Mucosa of rectum (tissue), 2 donors: Measurements from ENCODE around the gene RARG.
A peak's percentile ranks its signal among the peaks of the same experiment; 100 is the strongest.

Source experiments
- H3K27ac ChIP-seq, 2 donors: one replicate each; pipeline ENCODE4 v1.7.0; 2013; ENCODE audit warnings: inconsistent platforms in 2 of 2, low read depth in 2 of 2, low read length in 2 of 2
- H3K27me3 ChIP-seq, 2 donors: one replicate each; pipeline ENCODE4 v1.7.0; 2013; ENCODE audit warnings: low read length in 2 of 2; ENCODE audit not compliant: control insufficient read depth in 2 of 2, insufficient read depth in 2 of 2
- H3K36me3 ChIP-seq, 2 donors: one replicate each; pipeline ENCODE4 v1.7.0; 2013; ENCODE audit warnings: low read length in 2 of 2; ENCODE audit not compliant: control insufficient read depth in 2 of 2, insufficient read depth in 2 of 2
- H3K4me1 ChIP-seq, 2 donors: one replicate each; pipeline ENCODE4 v1.7.0; 2013; ENCODE audit warnings: low read length in 2 of 2, mild to moderate bottlenecking in 1 of 2; ENCODE audit not compliant: control insufficient read depth in 2 of 2, insufficient read depth in 2 of 2
- H3K4me3 ChIP-seq, 2 donors: one replicate each; pipeline ENCODE4 v1.7.0; 2013; ENCODE audit warnings: low read length in 2 of 2
- H3K9ac ChIP-seq, 2 donors: one replicate each; pipeline ENCODE4 v1.7.0; 2013; ENCODE audit warnings: low read length in 2 of 2, low read depth in 1 of 2, mild to moderate bottlenecking in 1 of 2
- H3K9me3 ChIP-seq, 2 donors: one replicate each; pipeline ENCODE4 v1.7.0; 2013; ENCODE audit warnings: low read length in 2 of 2; ENCODE audit not compliant: control insufficient read depth in 2 of 2
- donor health status: healthy.
- donor health status: Normal muscosa, but diverticular disease.

The RARG gene

DNA sequence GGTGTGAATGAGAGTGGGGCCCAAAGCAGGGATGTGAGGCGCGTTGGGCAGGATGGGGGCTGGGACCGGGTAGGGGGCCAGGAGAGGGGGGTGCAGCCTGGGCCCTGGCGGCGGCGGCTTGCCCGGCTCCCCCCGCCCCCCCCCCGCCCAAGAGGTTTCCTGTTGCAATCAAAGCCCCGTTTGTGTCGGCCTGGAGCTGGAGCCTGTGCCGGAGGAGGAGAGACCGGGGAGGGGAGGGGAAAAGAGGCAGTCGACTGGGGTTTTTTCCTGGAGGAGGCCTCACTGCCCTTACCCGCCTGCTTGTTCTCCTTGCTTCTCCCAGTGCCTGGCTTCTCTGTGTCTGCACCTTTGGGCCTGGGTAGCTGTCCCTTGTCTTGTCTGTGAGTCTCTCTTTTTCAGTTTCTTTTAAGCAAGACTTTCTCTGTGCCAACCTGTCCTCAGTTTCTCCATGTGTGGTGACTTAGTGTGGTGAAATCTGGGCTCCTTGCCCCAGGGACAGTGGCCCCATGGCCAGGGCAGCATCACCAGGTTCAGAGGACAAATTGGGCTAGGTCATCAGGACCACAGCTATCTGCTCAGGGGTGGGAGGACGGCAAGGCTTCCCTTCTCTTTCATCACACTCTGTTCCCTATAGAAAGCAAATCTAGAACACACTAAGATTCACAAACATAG, 8.5 kb downstream of the RARG start:
- H3K9me3 ChIP-seq: no peaks in the 10 kb centered on the region
- peak overlapping the region in 1 of 2 donors; percentile 15 for H3K9ac ChIP-seq

DNA sequence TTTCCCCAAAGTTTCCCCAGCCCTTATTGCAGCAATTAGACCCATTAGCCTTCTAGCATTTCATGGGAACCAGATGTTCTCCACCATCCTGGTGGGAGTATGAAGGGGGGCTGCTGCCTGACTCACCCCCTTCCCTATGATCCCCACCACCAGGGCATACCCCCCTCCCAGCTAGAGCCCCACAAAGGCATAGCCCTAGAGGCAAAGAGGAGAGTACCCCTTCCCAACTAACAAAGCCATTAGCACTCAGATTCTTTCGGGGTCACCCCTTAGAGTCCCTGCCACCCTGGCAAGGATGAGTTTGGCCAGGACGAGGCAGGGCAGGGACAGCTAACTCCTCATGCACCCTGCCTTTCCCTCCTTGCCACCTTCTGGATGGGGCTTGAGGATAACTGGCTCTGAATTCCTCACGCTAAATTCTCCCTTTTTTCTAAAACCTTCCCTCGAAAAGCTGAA, 9.2 kb downstream of the RARG start:
- Histone ChIP-seq H3K9ac (peak overlapping the region in 1 of 2 donors; percentile 19), H3K9me3 (no peaks in the 10 kb centered on the region), H3K36me3 (peaks cover 0 to 2% of the 10 kb centered on the region in 2 donors), H3K27me3 (no peaks in the 10 kb centered on the region), H3K4me3 (no peak overlapping the region), H3K4me1 (peaks cover 45 to 48% of the 10 kb centered on the region in 2 donors), H3K27ac (peak overlapping the region; percentile 99 to 100)

More for the DNA sequence above, 8.5 kb downstream of the RARG start:
- Histone ChIP-seq H3K27ac (peak overlapping the region; percentile 99 to 100), H3K27me3 (no peaks in the 10 kb centered on the region), H3K4me1 (peaks cover 38 to 41% of the 10 kb centered on the region in 2 donors), H3K4me3 (peak overlapping the region in 1 of 2 donors; percentile 20), H3K36me3 (peaks cover 0 to 4% of the 10 kb centered on the region in 2 donors)

DNA sequence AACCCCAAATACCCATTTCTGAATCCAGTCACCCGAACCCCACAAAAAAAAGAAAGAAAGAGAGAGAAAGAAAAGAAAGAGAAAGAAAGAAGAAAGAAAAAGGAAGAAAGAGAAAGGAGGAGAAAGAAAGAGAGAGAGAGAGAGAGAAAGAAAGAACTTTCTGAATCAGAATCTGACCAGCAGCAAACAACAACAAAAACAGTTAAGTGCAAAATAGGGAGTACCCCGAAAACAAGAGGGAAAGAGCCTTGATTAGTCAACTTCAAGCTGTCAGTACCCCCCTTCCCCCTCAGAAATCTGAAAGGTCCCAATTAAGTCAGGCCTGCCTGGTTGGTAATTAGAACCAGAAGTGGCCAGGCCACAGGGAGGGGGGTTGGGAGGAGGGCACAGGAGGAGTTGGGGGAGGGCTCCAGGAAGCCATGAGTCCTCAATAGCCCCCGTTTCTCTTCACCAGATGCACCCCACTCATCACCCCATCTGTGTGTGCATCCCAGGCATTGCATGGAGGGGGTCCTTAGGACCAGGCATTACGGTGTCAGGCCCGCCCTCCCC, 9.8 kb downstream of the RARG start:
- H3K4me3 ChIP-seq: peak overlapping the region; percentile 31 to 56
- no peaks in the 10 kb centered on the region for H3K36me3 ChIP-seq
- H3K27ac ChIP-seq: peak overlapping the region; percentile 99 to 100
- no peaks in the 10 kb centered on the region for H3K9me3 ChIP-seq
- peaks cover 50 to 54% of the 10 kb centered on the region in 2 donors for H3K4me1 ChIP-seq
- H3K9ac ChIP-seq: peak overlapping the region in 1 of 2 donors; percentile 38
- H3K27me3 ChIP-seq: no peaks in the 10 kb centered on the region

DNA sequence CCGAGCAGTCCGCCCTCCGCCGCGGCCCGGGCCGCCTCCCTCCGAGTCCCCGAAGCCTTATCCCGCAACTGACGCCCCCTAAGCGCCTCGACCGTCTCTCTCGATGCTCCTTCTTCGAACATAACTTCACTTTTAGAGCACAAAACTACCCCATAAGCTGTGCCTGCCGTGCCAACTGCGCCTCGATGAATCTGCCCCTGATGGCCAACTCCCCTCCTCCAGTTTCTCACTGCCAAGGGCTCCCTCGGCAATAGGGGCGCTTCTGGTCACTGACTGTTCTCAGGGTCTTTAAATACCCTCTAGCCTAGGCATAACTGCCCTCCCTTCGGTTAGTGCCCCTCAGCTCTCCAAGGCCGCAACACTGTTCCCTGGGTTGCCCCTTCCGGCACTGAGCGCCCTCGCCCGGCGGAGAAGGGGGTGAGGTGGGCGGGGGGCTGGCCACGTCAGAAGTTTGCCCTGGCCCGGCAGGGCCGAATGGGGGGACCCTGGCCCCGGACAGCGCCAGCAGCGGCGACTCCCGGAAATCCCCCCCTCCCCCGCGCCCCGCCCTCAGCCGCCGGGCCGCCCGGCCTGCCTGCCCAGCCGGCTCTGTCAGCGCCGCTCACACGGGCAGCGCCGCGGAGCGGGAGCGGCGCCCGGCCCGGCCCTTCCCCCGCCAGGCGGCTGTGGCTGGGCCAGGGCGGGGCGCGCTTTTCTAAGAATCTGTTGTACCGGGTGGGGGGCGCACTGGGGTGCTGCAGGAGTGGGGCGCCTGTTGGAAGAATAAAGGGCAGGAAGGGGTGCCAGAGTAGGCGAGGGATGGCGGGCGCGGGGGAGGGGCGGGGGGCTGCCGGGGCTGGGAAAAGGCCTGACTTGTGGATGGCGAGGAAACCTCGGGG, 10.6 kb downstream of the RARG start:
- Histone ChIP-seq H3K27me3 (no peaks in the 10 kb centered on the region), H3K27ac (peak overlapping the region; percentile 99 to 100), H3K36me3 (no peaks in the 10 kb centered on the region), H3K9me3 (no peaks in the 10 kb centered on the region), H3K4me1 (peaks cover 58 to 60% of the 10 kb centered on the region in 2 donors), H3K4me3 (peak overlapping the region; percentile 69 to 84), H3K9ac (peak overlapping the region; percentile 91 to 100)

DNA sequence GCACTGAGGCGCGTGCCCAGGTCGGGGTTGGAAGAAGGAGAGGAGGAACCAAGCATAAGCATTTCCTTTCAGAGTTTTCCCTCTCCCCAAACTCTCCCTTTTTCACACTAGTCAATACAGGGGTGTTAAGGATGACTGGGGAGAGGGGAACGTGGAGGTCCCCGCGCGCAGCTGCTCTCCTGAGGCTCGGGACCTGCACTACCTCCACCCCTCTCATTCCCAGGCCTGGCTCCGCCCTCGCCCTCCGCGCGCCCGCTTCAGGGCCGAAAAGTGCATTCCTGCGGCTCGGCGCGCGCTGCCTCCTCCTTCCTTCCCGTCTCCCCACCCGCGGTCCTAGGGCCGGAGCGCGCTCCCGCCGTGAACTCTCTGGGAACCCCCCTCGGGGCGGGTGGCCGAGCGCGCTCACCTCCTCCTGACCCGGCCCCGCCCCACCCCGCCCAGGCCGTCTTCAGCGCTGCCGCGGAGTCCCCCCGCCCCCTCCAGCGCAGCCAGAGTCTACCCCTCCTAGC, 11.3 kb downstream of the RARG start:
- no peaks in the 10 kb centered on the region for H3K9me3 ChIP-seq
- no peaks in the 10 kb centered on the region for H3K27me3 ChIP-seq
- H3K27ac ChIP-seq: peak overlapping the region; percentile 99 to 100
- H3K9ac ChIP-seq: peak overlapping the region; percentile 91 to 100
- H3K4me1 ChIP-seq: peaks cover 65% of the 10 kb centered on the region in 2 donors
- peak overlapping the region; percentile 69 to 84 for H3K4me3 ChIP-seq
- H3K36me3 ChIP-seq: no peaks in the 10 kb centered on the region

DNA sequence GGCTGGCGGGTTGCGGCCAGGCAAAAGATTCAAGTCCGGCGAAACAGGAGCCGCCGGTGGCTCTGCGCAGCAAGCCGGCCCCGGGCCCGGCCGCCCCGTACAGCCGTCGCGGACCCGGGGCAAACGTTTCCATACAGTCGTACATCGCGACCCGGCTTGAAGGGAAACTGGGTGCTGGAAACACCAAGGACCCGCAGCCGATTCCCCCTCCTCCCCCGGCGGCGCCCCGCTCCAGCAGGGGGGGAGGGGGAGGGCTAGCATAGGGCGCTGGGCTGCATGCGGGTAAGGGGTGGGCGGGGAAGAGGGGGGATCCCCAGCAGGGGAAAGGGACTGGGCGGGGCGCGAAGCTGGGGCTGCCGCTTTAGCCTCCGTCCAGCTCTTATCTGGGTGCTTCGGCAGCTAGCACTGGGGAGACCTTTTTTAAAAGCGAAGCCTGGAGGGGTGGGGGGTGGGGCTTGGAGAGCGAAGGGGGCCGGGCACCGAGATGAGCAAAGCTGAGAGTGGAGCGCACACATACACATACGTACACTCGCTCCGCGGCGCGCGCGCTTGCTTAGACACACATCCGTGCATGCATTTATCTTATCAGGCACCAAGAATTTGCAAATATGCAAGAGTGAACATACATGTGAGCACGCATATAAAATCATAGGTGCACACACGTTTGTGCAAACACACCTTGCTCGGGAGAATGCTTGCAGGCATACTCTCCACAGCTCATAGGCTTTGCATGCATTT, 11.9 kb downstream of the RARG start:
- Histone ChIP-seq H3K27me3 (no peaks in the 10 kb centered on the region), H3K27ac (peak overlapping the region; percentile 99 to 100), H3K9ac (peak overlapping the region; percentile 76 to 91), H3K4me1 (peaks cover 64% of the 10 kb centered on the region in 2 donors), H3K36me3 (peaks cover under 1 to 6% of the 10 kb centered on the region in 2 donors), H3K4me3 (peak overlapping the region; percentile 64 to 81), H3K9me3 (no peaks in the 10 kb centered on the region)

DNA sequence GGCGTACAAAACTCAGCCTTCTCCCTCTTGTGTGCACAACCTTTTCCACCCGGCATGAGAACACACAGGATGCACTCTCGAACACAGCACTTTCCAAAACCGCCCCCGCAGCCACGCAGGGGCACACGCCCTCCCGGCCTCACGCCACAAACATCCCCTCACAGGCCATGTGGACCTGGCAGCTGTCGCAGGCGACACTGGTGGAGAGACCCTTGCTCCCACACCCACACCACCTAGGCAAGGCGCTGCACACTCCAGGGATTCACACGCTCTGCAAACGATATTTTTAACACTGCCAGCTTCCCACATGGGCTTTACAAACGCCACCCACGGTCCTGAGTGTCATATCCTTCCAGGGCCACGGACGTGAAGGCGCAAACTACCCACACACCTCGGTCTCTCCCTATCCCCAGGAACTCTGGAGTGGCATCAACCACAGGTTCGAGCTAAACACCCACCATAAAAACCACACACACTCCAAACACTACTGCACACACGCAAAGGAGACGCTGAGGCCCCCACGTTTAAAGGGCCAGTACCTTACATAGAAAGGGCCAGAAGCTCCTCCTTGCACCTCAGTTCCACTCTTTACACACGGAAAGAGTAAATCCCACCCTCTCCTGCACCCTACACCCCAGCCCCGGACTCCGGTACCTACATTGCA, 12.6 kb downstream of the RARG start:
- Histone ChIP-seq H3K9ac (peak overlapping the region; percentile 67 to 76), H3K4me3 (peak overlapping the region; percentile 64 to 81), H3K27me3 (no peaks in the 10 kb centered on the region), H3K27ac (peak overlapping the region; percentile 99 to 100), H3K9me3 (no peaks in the 10 kb centered on the region), H3K4me1 (peaks cover 58 to 59% of the 10 kb centered on the region in 2 donors), H3K36me3 (peaks cover 2 to 9% of the 10 kb centered on the region in 2 donors)

DNA sequence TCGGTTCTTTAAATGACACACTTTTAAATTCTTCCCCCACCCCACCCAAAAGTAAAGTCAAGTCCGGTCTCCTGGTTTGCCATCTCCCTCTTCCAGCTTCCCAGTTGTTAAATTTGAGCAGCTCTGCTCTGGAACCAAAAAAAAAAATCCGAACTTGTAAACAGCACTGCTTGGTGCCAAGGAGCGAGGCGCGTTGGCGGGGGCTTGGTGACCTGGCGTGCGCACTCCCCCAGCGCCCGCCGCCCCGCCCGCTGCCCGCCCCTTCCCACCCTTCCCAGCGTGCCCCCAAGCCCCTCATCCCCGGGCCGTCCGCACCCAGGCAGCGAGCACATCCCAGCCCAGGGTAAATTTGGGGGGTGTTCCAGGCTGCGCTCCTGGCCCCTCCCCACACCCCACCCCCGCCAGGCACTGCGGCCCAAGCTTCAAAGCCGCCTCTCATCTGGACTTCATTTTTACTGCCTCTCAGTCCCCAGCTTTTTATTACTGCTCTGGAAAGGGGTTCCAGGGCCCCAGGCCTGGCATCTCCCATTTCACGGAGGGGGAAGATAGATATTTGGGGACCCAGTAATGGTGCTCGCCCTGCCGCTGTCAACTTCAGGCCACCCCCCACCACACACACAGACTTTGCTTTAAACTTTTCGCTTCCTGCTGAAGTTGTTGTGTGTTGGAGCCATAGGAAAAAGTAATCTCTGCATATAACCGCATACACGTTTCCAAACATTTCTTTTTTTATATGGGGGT, 13.3 kb downstream of the RARG start:
- Histone ChIP-seq H3K4me3 (peak overlapping the region; percentile 64 to 81), H3K27me3 (no peaks in the 10 kb centered on the region), H3K9me3 (no peaks in the 10 kb centered on the region), H3K27ac (peak overlapping the region; percentile 99 to 100), H3K9ac (peak overlapping the region; percentile 67 to 76), H3K36me3 (peaks cover 5 to 16% of the 10 kb centered on the region in 2 donors), H3K4me1 (peaks cover 52% of the 10 kb centered on the region in 2 donors)
